H1 (cell line): ENCODE data around the gene EVPL. TPM values are rescaled to one million over a fixed set of nuclear protein-coding genes. Genes with fewer than 3 reads are reported as not detected.

Experiments used
- CTCF ChIA-PET: fragments of 300-600 bp; sonication (Branson Sonifier 250); formaldehyde crosslinking; loops from one replicate; lab custom pipeline; 2021; ENCODE audit not compliant: partially characterized antibody; lab: Charles Lee
- POLR2A ChIA-PET: fragments of 300-600 bp; sonication (Branson Sonifier 250); formaldehyde crosslinking; loops from one replicate; lab custom pipeline; 2021; ENCODE audit warnings: inconsistent platforms; ENCODE audit not compliant: partially characterized antibody; lab: Charles Lee
- DNase-seq, 2 experiments: peaks; one replicate each; pipeline versions ENCODE4 v3.0.0 to v3.0.0-alpha.2; 2010 to 2022; ENCODE audit warnings: low spot score in 2 of 2, low read depth in 1 of 2, mixed read lengths in 1 of 2
- FAIRE-seq: peaks from 2 replicates; lab custom pipeline; 2011; peaks lifted over from hg19 to GRCh38; lab: Jason Lieb, UNC
- H2AFZ ChIP-seq: 2 replicates; pipeline ENCODE4 v1.8.1; 2012; ENCODE audit warnings: low read length, inconsistent platforms
- H2AK5ac ChIP-seq: 2 replicates; pipeline ENCODE4 v1.6.1; 2013; ENCODE audit warnings: low read depth, low read length
- H2BK120ac ChIP-seq: replicated peaks from 2 replicates; pipeline ENCODE3; 2013; ENCODE audit warnings: low read depth, low read length, inconsistent platforms
- H2BK12ac ChIP-seq: 2 replicates; pipeline ENCODE4 v1.6.1; 2013; ENCODE audit warnings: low read depth, low read length
- H2BK15ac ChIP-seq: 2 replicates; pipeline ENCODE4 v1.6.1; 2013; ENCODE audit warnings: low read length
- H2BK20ac ChIP-seq: 2 replicates; pipeline ENCODE4 v1.6.1; 2013; ENCODE audit warnings: low read length
- H2BK5ac ChIP-seq: 2 replicates; pipeline ENCODE4 v1.6.1; 2013; ENCODE audit warnings: low read depth, low read length
- H3K14ac ChIP-seq: 2 replicates; pipeline ENCODE4 v1.6.1; 2013; ENCODE audit warnings: inconsistent platforms; ENCODE audit not compliant: insufficient read length
- H3K18ac ChIP-seq: 2 replicates; pipeline ENCODE4 v1.6.1; 2013; ENCODE audit warnings: low read length; ENCODE audit errors: extremely low read depth
- H3K23ac ChIP-seq: 2 replicates; pipeline ENCODE4 v1.6.1; 2013; ENCODE audit warnings: inconsistent platforms; ENCODE audit not compliant: insufficient read length
- H3K23me2 ChIP-seq: 2 replicates; pipeline ENCODE4 v1.6.1; 2013; ENCODE audit warnings: low read depth, low read length
- H3K27ac ChIP-seq: 2 replicates; pipeline ENCODE4 v1.6.1; 2011; ENCODE audit warnings: low read depth, low read length, inconsistent platforms
- H3K27me3 ChIP-seq, 4 experiments: replicated peaks in 1 of 4; 1 replicate in 1 of 4; 2 replicates in 3 of 4; pipeline versions ENCODE4 v1.6.1 to v1.8.1; 2011 to 2013; ENCODE audit warnings: low read length in 3 of 4, mild to moderate bottlenecking in 3 of 4, inconsistent platforms in 2 of 4, mixed read lengths in 2 of 4, moderate library complexity in 1 of 4; ENCODE audit not compliant: control insufficient read depth in 3 of 4, insufficient read depth in 3 of 4; ENCODE audit errors: extremely low read depth in 1 of 4
- H3K36me3 ChIP-seq, 4 experiments: 2 replicates each; pipeline versions ENCODE4 v1.6.1 to v1.8.1; 2011 to 2013; ENCODE audit warnings: mild to moderate bottlenecking in 4 of 4, low read length in 3 of 4, moderate library complexity in 2 of 4, control low read depth in 1 of 4, inconsistent platforms in 1 of 4; ENCODE audit not compliant: insufficient read depth in 4 of 4, control insufficient read depth in 2 of 4
- H3K4ac ChIP-seq: replicated peaks from 2 replicates; pipeline ENCODE3; 2013; ENCODE audit warnings: low read length, low read depth, mixed read lengths, inconsistent platforms; ENCODE audit not compliant: insufficient read length
- H3K4me1 ChIP-seq, 4 experiments: replicated peaks in 1 of 4; 1 replicate in 1 of 4; 2 replicates in 3 of 4; pipeline versions ENCODE4 v1.6.1 to v1.8.1; 2011 to 2013; ENCODE audit warnings: low read length in 3 of 4, inconsistent platforms in 2 of 4, mixed read lengths in 1 of 4; ENCODE audit not compliant: insufficient read depth in 4 of 4, control insufficient read depth in 3 of 4
- H3K4me2 ChIP-seq, 2 experiments: 2 replicates each; pipeline versions ENCODE4 v1.6.1 to v1.8.1; 2011 to 2013; ENCODE audit warnings: low read depth in 2 of 2, low read length in 2 of 2, control low read depth in 1 of 2, inconsistent platforms in 1 of 2, mild to moderate bottlenecking in 1 of 2; ENCODE audit not compliant: insufficient read depth in 1 of 2
- H3K4me3 ChIP-seq, 4 experiments: fragments of 200-600, 300-600 bp in 1 of 4; sonication (generic), shearing (Covaris generic), sonication (Bioruptor Twin) in 1 of 4; 2 replicates each; pipeline versions ENCODE4 v1.5.1 to v1.8.1; 2011 to 2016; ENCODE audit warnings: low read length in 4 of 4, low read depth in 3 of 4, control low read depth in 2 of 4, inconsistent platforms in 2 of 4, mild to moderate bottlenecking in 2 of 4, mixed read lengths in 1 of 4, moderate library complexity in 1 of 4; ENCODE audit not compliant: insufficient read depth in 2 of 4; ENCODE audit errors: extremely low read depth in 1 of 4
- H3K56ac ChIP-seq: replicated peaks from 2 replicates; pipeline ENCODE3; 2013; ENCODE audit warnings: low read depth, mild to moderate bottlenecking, mixed read lengths, low read length, inconsistent platforms; ENCODE audit not compliant: insufficient read length
- H3K79me1 ChIP-seq: 2 replicates; pipeline ENCODE4 v1.6.1; 2013; ENCODE audit warnings: low read depth, low read length, control low read depth
- H3K79me2 ChIP-seq, 2 experiments: 2 replicates each; pipeline versions ENCODE4 v1.6.1 to v1.8.1; 2012 to 2013; ENCODE audit warnings: low read length in 2 of 2, mild to moderate bottlenecking in 2 of 2, inconsistent platforms in 1 of 2; ENCODE audit not compliant: insufficient read depth in 2 of 2, control insufficient read depth in 1 of 2
- H3K9ac ChIP-seq, 4 experiments: replicated peaks in 1 of 4; 1 replicate in 1 of 4; 2 replicates in 3 of 4; pipeline versions ENCODE4 v1.6.1 to v1.8.1; 2011 to 2013; ENCODE audit warnings: low read depth in 3 of 4, low read length in 3 of 4, control low read depth in 2 of 4, mild to moderate bottlenecking in 2 of 4, moderate library complexity in 2 of 4, inconsistent platforms in 1 of 4; ENCODE audit errors: extremely low read depth in 1 of 4
- H3K9me3 ChIP-seq, 2 experiments: 2 replicates each; pipeline versions ENCODE4 v1.6.1 to v1.8.1; 2012 to 2013; ENCODE audit warnings: mild to moderate bottlenecking in 2 of 2, moderate library complexity in 2 of 2, control low read depth in 1 of 2, inconsistent platforms in 1 of 2, low read depth in 1 of 2, low read length in 1 of 2, mixed read lengths in 1 of 2; ENCODE audit not compliant: insufficient read depth in 2 of 2
- H4K20me1 ChIP-seq, 2 experiments: replicated peaks in 1 of 2; 2 replicates each; pipeline versions ENCODE3 to v1.8.1; 2011 to 2013; ENCODE audit warnings: inconsistent platforms in 2 of 2, low read length in 2 of 2, mild to moderate bottlenecking in 1 of 2; ENCODE audit not compliant: insufficient read depth in 2 of 2, control insufficient read depth in 1 of 2
- H4K5ac ChIP-seq: 2 replicates; pipeline ENCODE4 v1.6.1; 2013; ENCODE audit warnings: low read length, low read depth, mixed read lengths, inconsistent platforms; ENCODE audit not compliant: insufficient read length
- H4K8ac ChIP-seq: 2 replicates; pipeline ENCODE4 v1.8.0; 2013; ENCODE audit warnings: mild to moderate bottlenecking, moderate library complexity, low read length, inconsistent platforms; ENCODE audit not compliant: insufficient read depth; ENCODE audit errors: extremely low read depth
- H4K91ac ChIP-seq: replicated peaks from 2 replicates; pipeline ENCODE3; 2013; ENCODE audit warnings: low read length, mixed read lengths, inconsistent platforms; ENCODE audit not compliant: insufficient read length
- BRCA1 ChIP-seq: IDR thresholded peaks from 2 replicates; pipeline ENCODE4 v1.6.1; 2012; ENCODE audit warnings: low read depth, low read length, improper control_type of control experiment
- RFX5 ChIP-seq: IDR thresholded peaks from 2 replicates; pipeline ENCODE4 v1.6.1; 2011; ENCODE audit warnings: low read depth, low read length, improper control_type of control experiment, borderline replicate concordance
- SAP30 ChIP-seq: fragments of 300-600 bp; sonication (generic); IDR thresholded peaks from 2 replicates; pipeline ENCODE4 v1.7.1; 2012; ENCODE audit warnings: low read length, moderate library complexity, mild to moderate bottlenecking, inconsistent platforms; ENCODE audit not compliant: insufficient read depth, insufficient replicate concordance
- SIN3A ChIP-seq, 2 experiments: IDR thresholded peaks in 1 of 2; conservative IDR thresholded peaks in 1 of 2; 2 replicates each; pipeline ENCODE4 v1.6.1; 2011 to 2012; ENCODE audit warnings: low read length in 2 of 2, improper control_type of control experiment in 1 of 2, low read depth in 1 of 2, mild to moderate bottlenecking in 1 of 2
- TCF12 ChIP-seq: IDR thresholded peaks from 2 replicates; pipeline ENCODE4 v1.6.1; 2011; ENCODE audit warnings: low read depth, mild to moderate bottlenecking, low read length
- TEAD4 ChIP-seq: IDR thresholded peaks from 2 replicates; pipeline ENCODE4 v1.6.1; 2012; ENCODE audit warnings: low read depth, low read length, inconsistent platforms, mixed read lengths
- WGBS, 2 experiments: shearing (Covaris generic) in 1 of 2; methylation state at CpG; one replicate each; pipeline versions ENCODE4 v1.1.6 to v1.1.7; 2013 to 2015; ENCODE audit warnings: low lambda C conversion rate in 2 of 2, mixed read lengths in 2 of 2, inconsistent platforms in 1 of 2, low coverage in 1 of 2, missing lambda C conversion rate in 1 of 2; ENCODE audit not compliant: insufficient replicate concordance in 2 of 2, insufficient coverage in 1 of 2, insufficient read length in 1 of 2; ENCODE audit errors: extremely low coverage in 1 of 2, missing lambda C conversion rate in 1 of 2; 5-methylcytosine and 5-hydroxymethylcytosine counted together
- polyA plus RNA-seq, 7 experiments: library from polyadenylated mRNA; depleted of rRNA in 3 of 7; stranded (reverse) in 5 of 7; unstranded in 2 of 7; fragments of >200 nt in 5 of 7; fragments of 200-250 nt in 2 of 7; gene quantifications; 1 replicate in 5 of 7; 2 replicates in 1 of 7; 4 replicates in 1 of 7; pipeline versions ENCODE4 v1.2.1 to v1.2.3, GENCODE V29; 2011 to 2013; ENCODE audit warnings: missing spikeins in 2 of 7, mixed read lengths in 2 of 7
- total RNA-seq: library from RNA; stranded (reverse); fragmentation: NEBNext Ultra II Directional; extraction: Animal tissue kit (Norgen Biotek cat#: 25700); gene quantifications from 2 replicates; pipeline ENCODE4 v1.2.1, GENCODE V29; 2021

EVPL gene
- total and polyA plus RNA-seq, 2 of the 8 experiments (the other 6 are each of a cell fraction or from before 2014, with no cell fraction given) = 0.20 to 0.99 TPM

DNA sequence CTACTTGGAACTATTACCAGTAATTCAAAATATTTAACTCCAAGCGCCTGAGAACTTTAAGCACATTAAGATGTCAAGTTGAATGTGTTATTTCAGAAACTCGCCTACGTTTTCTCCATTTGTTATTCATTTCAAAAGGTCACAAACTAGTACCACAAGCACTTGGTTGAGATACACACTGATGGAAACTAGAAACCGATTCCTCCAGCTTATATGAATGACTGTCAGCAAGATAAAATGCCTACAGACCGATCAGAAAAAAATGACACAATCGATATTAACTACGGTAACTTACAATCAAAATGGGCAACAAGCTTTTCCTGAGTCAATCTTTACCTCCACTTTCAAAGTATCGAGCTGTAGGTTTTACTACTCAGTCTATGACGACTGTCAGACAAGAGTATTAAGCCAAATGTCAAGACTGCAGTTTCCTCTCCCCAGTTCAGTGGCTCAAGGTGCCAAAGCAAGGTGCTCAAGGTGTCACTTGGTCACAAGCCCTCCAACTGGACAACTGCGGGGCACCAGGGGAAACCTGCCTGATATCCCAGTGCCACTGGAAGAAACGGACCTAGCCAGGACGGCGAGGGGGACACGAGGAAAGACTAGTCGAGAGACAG, 44.5 kb upstream of the EVPL start:
- H3K9me3 ChIP-seq = no peaks in the 10 kb centered on the region
- no peak overlapping the region for H2BK5ac ChIP-seq
- peaks cover 2 to 11% of the 10 kb centered on the region in 2 experiments for H4K20me1 ChIP-seq
- H3K79me2 ChIP-seq = peaks cover 3 to 27% of the 10 kb centered on the region in 2 experiments
- H3K4ac ChIP-seq = no peak overlapping the region
- no peak overlapping the region for H3K14ac ChIP-seq
- H2BK15ac ChIP-seq = no peak overlapping the region
- H4K5ac ChIP-seq = no peak overlapping the region
- H3K56ac ChIP-seq = no peak overlapping the region
- H3K23ac ChIP-seq = no peak overlapping the region
- peak overlapping the region; percentile 73 to 88 (median 80) for H3K9ac ChIP-seq
- no peak overlapping the region for H4K91ac ChIP-seq
- H3K23me2 ChIP-seq = peaks cover 25% of the 10 kb centered on the region
- no peak for FAIRE-seq
- H2AFZ ChIP-seq = 0 out of 2 replicates have a peak overlapping the region, but pooled peaks have one; percentile 23
- H3K27me3 ChIP-seq = peaks cover 31 to 38% (median 35%) of the 10 kb centered on the region in 4 experiments
- peaks cover 5 to 8% (median 7%) of the 10 kb centered on the region in 4 experiments; a peak in 6 of 8 replicates for H3K36me3 ChIP-seq
- no peak overlapping the region for H2AK5ac ChIP-seq
- peak overlapping the region; percentile 84 to 98 (median 96) for H3K4me3 ChIP-seq
- H3K18ac ChIP-seq = no peak overlapping the region
- no peak overlapping the region for H4K8ac ChIP-seq
- TF ChIP-seq SIN3A (conservative IDR thresholded peaks at IDR 0.05 in 1 of 2, IDR thresholded peaks at IDR 0.05 in 1 of 2; ENCODE audit: low read depth in 1 of 2, low read length in 2 of 2) (0 out of 4 replicates have a peak, but pooled peaks of 1 of the 2 experiments have one; percentile 4), SAP30 (peak; percentile 27), TCF12 (no peak), TEAD4 (no peak), RFX5 (no peak), BRCA1 (no peak)
- H2BK120ac ChIP-seq = no peak overlapping the region
- ChIA-PET POLR2A (interaction anchor here (0.9 to 2.6 kb wide), 5 partner anchors 8 to 87 kb away, joined by 3 to 8 read pairs (median 3); no protein-coding TSS in a partner anchor), CTCF (interaction anchor here (1.6 kb wide), 1 partner anchor 60 kb away, joined by 4 read pairs; no protein-coding TSS in a partner anchor)
- H3K4me1 ChIP-seq = peaks cover 0 to 31% (median 14%) of the 10 kb centered on the region in 4 experiments; a peak in 6 of 7 replicates
- peak overlapping the region; percentile 56; the same call in 1 of the 2 replicates for H3K27ac ChIP-seq
- no peak overlapping the region for H2BK12ac ChIP-seq
- no peak overlapping the region for H2BK20ac ChIP-seq
- H3K79me1 ChIP-seq = peaks cover 6% of the 10 kb centered on the region; the same call in 1 of the 2 replicates
- peak overlapping the region; percentile 85 to 89 for H3K4me2 ChIP-seq
- peak in 1 of 2 experiments; percentile 54 for DNase-seq
- 34% methylated on average over 15 of the region's 15 CpGs; no CpG with 5 or more reads in 1 of the 2 experiments for WGBS, 2 experiments
